Panc1 (cell line): ENCODE measurements around the gene OGG1. TPM values are rescaled to one million over a fixed set of nuclear protein-coding genes. Genes with fewer than 3 reads are reported as not detected.

Experiments used
- ATAC-seq: fragments of 200-7000 bp; cut with Tn5 transposase; 2 replicates; pipeline ENCODE4 v1.9.1; 2020; ENCODE audit warnings: mild to moderate bottlenecking, moderate library complexity
- BruUV-seq: library from RNA; stranded (reverse); fragments of 400-500 nt; replicated peaks from 2 replicates; lab custom pipeline; 2021; lab: Mats Ljungman, UMichigan
- CTCF ChIA-PET: fragments of 300-600 bp; sonication (Branson Sonifier 250); formaldehyde crosslinking; loops from one replicate; lab custom pipeline; 2022; ENCODE audit warnings: antibody characterized with exemption; lab: Charles Lee
- POLR2A ChIA-PET: fragments of 300-600 bp; sonication (Branson Sonifier 250); formaldehyde crosslinking; loops from one replicate; lab custom pipeline; 2022; ENCODE audit warnings: antibody characterized with exemption; lab: Charles Lee
- DNase-seq: peaks from one replicate; pipeline ENCODE4 v3.0.0-alpha.2; 2010; ENCODE audit warnings: low read depth, low spot score
- H3K27ac ChIP-seq: 2 replicates; pipeline ENCODE4 v1.5.1; 2011; ENCODE audit warnings: mild to moderate bottlenecking, low read length, inconsistent platforms
- H3K27me3 ChIP-seq: fragments of 200-500 bp; sonication (Bioruptor generic); 2 replicates; pipeline ENCODE4 v1.6.0; 2014; ENCODE audit warnings: low read length, inconsistent platforms; ENCODE audit not compliant: control insufficient read depth, insufficient read depth
- H3K36me3 ChIP-seq: fragments of 200-500 bp; sonication (Bioruptor generic); 2 replicates; pipeline ENCODE4 v1.5.1; 2014; ENCODE audit warnings: inconsistent platforms, mild to moderate bottlenecking, low read length, moderate library complexity; ENCODE audit not compliant: control insufficient read depth, insufficient read depth
- H3K4me1 ChIP-seq: 2 replicates; pipeline ENCODE4 v1.5.1; 2011; ENCODE audit warnings: inconsistent platforms, mild to moderate bottlenecking, low read length, moderate library complexity; ENCODE audit not compliant: control insufficient read depth, insufficient read depth
- H3K4me3 ChIP-seq, 2 experiments: 2 replicates each; pipeline ENCODE4 v1.5.1; 2011 to 2012; ENCODE audit warnings: low read depth in 2 of 2, low read length in 2 of 2, mild to moderate bottlenecking in 2 of 2, inconsistent platforms in 1 of 2, moderate library complexity in 1 of 2
- H3K9me3 ChIP-seq: fragments of 200-500 bp; sonication (Bioruptor generic); 2 replicates; pipeline ENCODE4 v1.5.1; 2014; ENCODE audit warnings: low read depth, mild to moderate bottlenecking, inconsistent platforms, low read length, moderate library complexity; ENCODE audit not compliant: control insufficient read depth, insufficient read depth
- POLR2AphosphoS5 ChIP-seq: IDR thresholded peaks from 2 replicates; pipeline ENCODE4 v1.6.1; 2012; ENCODE audit warnings: mild to moderate bottlenecking, low read depth, low read length, moderate library complexity
- SIN3A ChIP-seq: IDR thresholded peaks from 2 replicates; pipeline ENCODE4 v1.6.1; 2012; ENCODE audit warnings: low read depth, mild to moderate bottlenecking, low read length, moderate library complexity, borderline replicate concordance; ENCODE audit not compliant: insufficient read depth
- TCF7L2 ChIP-seq: IDR thresholded peaks from 2 replicates; pipeline ENCODE4 v1.6.1; 2011; ENCODE audit warnings: mild to moderate bottlenecking, low read depth, low read length, inconsistent platforms
- in situ Hi-C: cut with HindIII; loops from 2 replicates; pipeline ENCODE4 v1.10.0; 2016; ENCODE audit warnings: low sequenced_read_pairs, low pct_unique_long_range_greater_than_20kb
- intact Hi-C: fragments of 100-400 bp; cut with micrococcal nuclease; formaldehyde crosslinking; loops from one replicate; pipeline ENCODE4 v1.10.0; 2022; ENCODE audit not compliant: unreplicated experiment
- total RNA-seq: library from RNA; stranded (reverse); gene quantifications from one replicate; pipeline ENCODE4 v1.2.1, GENCODE V29; 2021; ENCODE audit not compliant: unreplicated experiment
- TF ChIP-seq, protein P1 (sequence below), 2 experiments: IDR thresholded peaks; 2 replicates each; pipeline ENCODE4 v1.6.1; 2011 to 2012; ENCODE audit warnings: low read depth in 2 of 2, control low read depth in 1 of 2, low read length in 1 of 2, mild to moderate bottlenecking in 1 of 2, moderate library complexity in 1 of 2; ENCODE audit not compliant: insufficient read depth in 1 of 2
- TF ChIP-seq, protein P2 (sequence below): fragments of 450-650 bp; IDR thresholded peaks from 2 replicates; pipeline ENCODE4 v1.5.1; 2017; ENCODE audit warnings: mild to moderate bottlenecking

The OGG1 gene
- total RNA-seq, 1 experiment from 2014 or later = 32.5 TPM

DNA sequence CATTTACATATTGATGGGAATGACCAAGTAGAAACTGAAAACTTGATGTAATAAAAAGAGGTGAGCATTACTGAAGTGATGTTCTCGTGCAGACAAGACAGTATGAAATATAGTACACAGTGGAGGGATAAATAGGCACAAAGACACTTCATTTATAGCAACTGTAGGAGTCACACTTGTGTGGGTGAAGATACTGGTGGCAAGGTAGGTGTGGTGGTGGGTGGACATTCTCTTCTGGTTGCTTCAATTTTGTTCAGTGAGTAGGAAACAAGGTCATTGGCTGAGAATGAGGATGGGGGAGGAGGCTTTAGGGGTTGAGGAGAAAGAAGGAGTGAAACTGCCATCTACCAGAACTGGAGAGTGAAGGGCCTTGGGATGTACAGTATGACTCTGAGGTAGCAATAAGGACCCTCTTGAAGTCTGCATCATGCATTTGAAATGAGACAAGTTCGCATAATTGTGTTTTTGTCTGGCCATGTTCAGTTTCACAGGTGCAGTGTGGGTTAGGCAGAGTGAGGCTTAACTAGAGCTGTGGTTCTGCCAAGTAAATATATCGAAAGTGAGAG is 39.5 kb upstream of the OGG1 start:
- intact Hi-C loops = no loop called here
- ChIA-PET CTCF (no interaction called here), POLR2A (no interaction called here)
- ATAC-seq (no peak), DNase-seq (no peak)
- TF ChIP-seq, protein P1, sequence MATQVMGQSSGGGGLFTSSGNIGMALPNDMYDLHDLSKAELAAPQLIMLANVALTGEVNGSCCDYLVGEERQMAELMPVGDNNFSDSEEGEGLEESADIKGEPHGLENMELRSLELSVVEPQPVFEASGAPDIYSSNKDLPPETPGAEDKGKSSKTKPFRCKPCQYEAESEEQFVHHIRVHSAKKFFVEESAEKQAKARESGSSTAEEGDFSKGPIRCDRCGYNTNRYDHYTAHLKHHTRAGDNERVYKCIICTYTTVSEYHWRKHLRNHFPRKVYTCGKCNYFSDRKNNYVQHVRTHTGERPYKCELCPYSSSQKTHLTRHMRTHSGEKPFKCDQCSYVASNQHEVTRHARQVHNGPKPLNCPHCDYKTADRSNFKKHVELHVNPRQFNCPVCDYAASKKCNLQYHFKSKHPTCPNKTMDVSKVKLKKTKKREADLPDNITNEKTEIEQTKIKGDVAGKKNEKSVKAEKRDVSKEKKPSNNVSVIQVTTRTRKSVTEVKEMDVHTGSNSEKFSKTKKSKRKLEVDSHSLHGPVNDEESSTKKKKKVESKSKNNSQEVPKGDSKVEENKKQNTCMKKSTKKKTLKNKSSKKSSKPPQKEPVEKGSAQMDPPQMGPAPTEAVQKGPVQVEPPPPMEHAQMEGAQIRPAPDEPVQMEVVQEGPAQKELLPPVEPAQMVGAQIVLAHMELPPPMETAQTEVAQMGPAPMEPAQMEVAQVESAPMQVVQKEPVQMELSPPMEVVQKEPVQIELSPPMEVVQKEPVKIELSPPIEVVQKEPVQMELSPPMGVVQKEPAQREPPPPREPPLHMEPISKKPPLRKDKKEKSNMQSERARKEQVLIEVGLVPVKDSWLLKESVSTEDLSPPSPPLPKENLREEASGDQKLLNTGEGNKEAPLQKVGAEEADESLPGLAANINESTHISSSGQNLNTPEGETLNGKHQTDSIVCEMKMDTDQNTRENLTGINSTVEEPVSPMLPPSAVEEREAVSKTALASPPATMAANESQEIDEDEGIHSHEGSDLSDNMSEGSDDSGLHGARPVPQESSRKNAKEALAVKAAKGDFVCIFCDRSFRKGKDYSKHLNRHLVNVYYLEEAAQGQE (IDR thresholded peaks at IDR 0.05; ENCODE audit: insufficient read depth in 1 of 2, low read depth in 2 of 2, low read length in 1 of 2) = no peak
- TF ChIP-seq TCF7L2 (no peak), SIN3A (no peak), POLR2AphosphoS5 (no peak)
- TF ChIP-seq, protein P2, sequence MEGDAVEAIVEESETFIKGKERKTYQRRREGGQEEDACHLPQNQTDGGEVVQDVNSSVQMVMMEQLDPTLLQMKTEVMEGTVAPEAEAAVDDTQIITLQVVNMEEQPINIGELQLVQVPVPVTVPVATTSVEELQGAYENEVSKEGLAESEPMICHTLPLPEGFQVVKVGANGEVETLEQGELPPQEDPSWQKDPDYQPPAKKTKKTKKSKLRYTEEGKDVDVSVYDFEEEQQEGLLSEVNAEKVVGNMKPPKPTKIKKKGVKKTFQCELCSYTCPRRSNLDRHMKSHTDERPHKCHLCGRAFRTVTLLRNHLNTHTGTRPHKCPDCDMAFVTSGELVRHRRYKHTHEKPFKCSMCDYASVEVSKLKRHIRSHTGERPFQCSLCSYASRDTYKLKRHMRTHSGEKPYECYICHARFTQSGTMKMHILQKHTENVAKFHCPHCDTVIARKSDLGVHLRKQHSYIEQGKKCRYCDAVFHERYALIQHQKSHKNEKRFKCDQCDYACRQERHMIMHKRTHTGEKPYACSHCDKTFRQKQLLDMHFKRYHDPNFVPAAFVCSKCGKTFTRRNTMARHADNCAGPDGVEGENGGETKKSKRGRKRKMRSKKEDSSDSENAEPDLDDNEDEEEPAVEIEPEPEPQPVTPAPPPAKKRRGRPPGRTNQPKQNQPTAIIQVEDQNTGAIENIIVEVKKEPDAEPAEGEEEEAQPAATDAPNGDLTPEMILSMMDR = no peak
- in situ Hi-C loops = no loop called here
- H3K4me3 ChIP-seq = no peak overlapping the region
- no peaks in the 10 kb centered on the region for H3K4me1 ChIP-seq
- no peaks in the 10 kb centered on the region for H3K36me3 ChIP-seq
- no peak overlapping the region for H3K27ac ChIP-seq
- peaks cover 4% of the 10 kb centered on the region for H3K27me3 ChIP-seq
- BruUV-seq = no TSS peak
- no peaks in the 10 kb centered on the region for H3K9me3 ChIP-seq

DNA sequence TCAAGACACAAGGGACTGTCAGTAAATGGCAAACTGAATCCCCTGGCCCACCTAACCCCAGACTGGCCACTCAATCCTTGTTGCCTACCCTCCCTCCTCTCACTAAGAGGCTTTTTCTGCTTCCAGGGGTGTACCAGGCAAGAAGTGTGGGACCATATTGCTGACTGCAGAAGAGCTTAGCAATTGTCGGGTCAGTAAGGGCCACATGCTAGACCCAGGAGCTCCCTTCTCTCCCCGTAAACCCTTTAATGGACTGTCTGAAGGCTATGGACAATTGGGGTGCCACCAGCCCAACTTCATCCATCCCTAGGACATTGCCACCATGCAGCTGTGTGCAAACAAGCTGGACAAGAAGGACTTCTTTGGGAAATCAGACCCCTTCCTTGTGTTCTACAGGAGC is 37.3 kb upstream of the OGG1 start:
- Histone ChIP-seq H3K4me1 (0 out of 2 replicates have a peak, but pooled peaks cover 4% of the 10 kb centered on the region), H3K4me3 (no peak overlapping the region), H3K27me3 (peaks cover 4% of the 10 kb centered on the region), H3K36me3 (no peaks in the 10 kb centered on the region), H3K9me3 (no peaks in the 10 kb centered on the region), H3K27ac (no peak overlapping the region)
- no TSS peak for BruUV-seq
- intact Hi-C loops = no loop called here
- in situ Hi-C loops = no loop called here
- DNase-seq = no peak
- no peak for ATAC-seq
- ChIA-PET POLR2A (no interaction called here), CTCF (no interaction called here)
- TF ChIP-seq, protein P1 (IDR thresholded peaks at IDR 0.05; ENCODE audit: insufficient read depth in 1 of 2, low read depth in 2 of 2, low read length in 1 of 2) = no peak
- TF ChIP-seq SIN3A (no peak), POLR2AphosphoS5 (no peak), TCF7L2 (no peak)
- TF ChIP-seq, protein P2 = no peak
